DMS 273 treated with DMSO at 0.1 percent for 48 hours (cell line): ENCODE results near the gene KLHL2.

ENCODE experiments used
- DNase-seq: peaks from one replicate; lab custom pipeline; 2025; lab: John Stamatoyannopoulos, UW

KLHL2 gene

DNA sequence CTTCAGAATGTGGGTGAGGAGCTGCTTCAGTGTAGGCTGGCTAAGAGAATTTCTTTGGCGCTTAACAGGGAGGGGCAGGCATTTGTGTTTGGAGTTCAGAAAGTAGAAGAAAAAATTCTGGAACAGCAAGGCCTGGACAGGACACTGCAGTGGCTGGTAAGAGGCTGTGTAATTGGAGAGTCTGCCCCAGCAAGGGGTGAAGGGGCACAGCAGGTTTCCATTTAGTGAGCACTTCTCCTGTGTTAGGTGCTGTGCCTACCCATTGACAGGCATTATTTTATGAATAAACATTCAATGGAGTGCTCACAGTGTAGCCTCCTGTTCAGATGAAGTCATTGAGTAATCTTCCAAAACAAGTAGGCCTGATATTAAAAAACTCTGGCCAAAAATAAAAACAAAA is 160.8 kb downstream of the KLHL2 start:
- no peak for DNase-seq

DNA sequence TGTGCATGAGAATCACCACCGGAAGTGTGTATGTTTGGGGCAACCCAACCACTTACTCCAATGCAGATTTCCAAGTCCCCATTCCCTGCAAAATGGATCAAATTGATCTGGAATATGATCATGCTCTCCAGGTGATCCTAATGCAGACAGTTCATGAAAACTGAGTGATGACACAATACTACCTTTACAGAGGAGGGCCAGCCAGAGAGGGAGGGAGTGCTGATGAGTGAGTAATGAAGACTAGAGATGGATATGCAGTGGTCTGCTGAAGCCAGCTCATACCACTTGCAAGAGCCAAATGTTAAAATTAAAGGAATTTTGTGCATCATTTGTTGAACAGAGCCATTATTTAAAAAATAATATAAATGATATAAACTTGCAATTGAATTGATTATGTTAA is 161.2 kb downstream of the KLHL2 start:
- no peak for DNase-seq

DNA sequence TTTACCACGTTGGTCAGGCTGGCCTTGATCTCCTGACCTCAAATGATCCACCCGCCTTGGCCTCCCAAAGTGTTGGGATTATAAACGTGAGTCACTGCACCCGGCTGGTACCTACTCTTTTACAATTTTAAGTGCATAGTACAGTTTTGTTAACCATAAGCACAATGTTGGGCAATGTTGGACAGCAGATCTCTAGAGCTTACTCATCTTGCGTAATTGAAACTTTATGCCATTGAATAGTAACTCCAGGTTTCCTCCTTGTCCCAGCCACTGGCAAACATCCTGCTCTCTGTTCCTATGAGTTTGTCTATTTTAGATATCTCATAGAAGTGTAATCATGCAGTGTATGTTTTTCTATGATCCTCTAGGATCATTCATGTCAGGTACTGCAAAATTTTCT is 162.2 kb downstream of the KLHL2 start:
- no peak for DNase-seq

DNA sequence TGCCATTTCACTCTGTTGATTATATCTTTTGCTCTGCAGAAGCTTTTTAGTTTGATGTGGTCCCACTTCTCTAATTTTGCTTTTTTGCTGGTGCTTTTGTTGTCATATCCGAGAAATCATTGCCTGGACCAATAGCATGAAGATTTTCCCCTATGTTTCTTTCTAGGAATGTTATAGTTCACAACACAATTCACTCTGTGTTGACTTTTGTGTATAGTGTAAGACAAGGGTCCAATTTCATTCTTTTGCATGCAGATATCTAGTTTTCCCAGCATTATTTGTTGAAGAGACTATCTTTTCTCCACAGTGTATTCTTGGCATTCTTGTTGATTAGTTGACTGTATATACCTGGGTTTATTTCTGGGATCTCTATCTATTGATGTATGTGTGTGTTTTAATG is 163.2 kb downstream of the KLHL2 start:
- no peak for DNase-seq
